ENCODE data around the gene UBTD2.
"Not testable (repeated sequence)": the region's sequence is repeated elsewhere in the genome, so short reads cannot be mapped to it uniquely, and the experiment has no call there.

Gene UBTD2

GRCh38 chr5:172245046-172245445, 38.5 kb downstream of the UBTD2 start:
- DNase-seq: peak; percentile 28

- DNase-seq: no peak
Observed at GRCh38 chr5:172243302-172243701, 40.3 kb downstream of the UBTD2 start.

GRCh38 chr5:172238334-172238733, 45.2 kb downstream of the UBTD2 start:
- DNase-seq: no peak

- no peak for DNase-seq
Observed at GRCh38 chr5:172235827-172236736, 47.5 kb downstream of the UBTD2 start.

GRCh38 chr5:172235132-172235780, 48.3 kb downstream of the UBTD2 start:
- no peak for DNase-seq

- DNase-seq: no peak
Observed at GRCh38 chr5:172234031-172234430, 49.5 kb downstream of the UBTD2 start.

- DNase-seq: no peak
Observed at GRCh38 chr5:172229904-172230303, 53.7 kb downstream of the UBTD2 start.

GRCh38 chr5:172224996-172225395, 58.6 kb downstream of the UBTD2 start:
- DNase-seq: no peak

- no peak for DNase-seq
Observed at GRCh38 chr5:172223901-172224873, 59.4 kb downstream of the UBTD2 start.

GRCh38 chr5:172219296-172219695, 64.3 kb downstream of the UBTD2 start:
- no peak for DNase-seq

GRCh38 chr5:172216345-172216744, 67.2 kb downstream of the UBTD2 start:
- no peak for DNase-seq

- no peak for DNase-seq
Observed at GRCh38 chr5:172213126-172213525, 70.4 kb downstream of the UBTD2 start.

- no peak for DNase-seq
Observed at GRCh38 chr5:172211676-172212075, 71.9 kb downstream of the UBTD2 start.

GRCh38 chr5:172209714-172210113, 73.8 kb downstream of the UBTD2 start:
- no peak for DNase-seq

- DNase-seq: no peak
Observed at GRCh38 chr5:172207511-172207910, 76.1 kb downstream of the UBTD2 start.

- not testable (repeated sequence) for DNase-seq
Observed at GRCh38 chr5:172205984-172206383, 77.6 kb downstream of the UBTD2 start.

GRCh38 chr5:172200476-172200875, 83.1 kb downstream of the UBTD2 start:
- DNase-seq: no peak

- DNase-seq: no peak
Observed at GRCh38 chr5:172199446-172199845, 84.1 kb downstream of the UBTD2 start.

- not testable (repeated sequence) for DNase-seq
Observed at GRCh38 chr5:172197775-172198174, 85.8 kb downstream of the UBTD2 start.

GRCh38 chr5:172194985-172195774, 88.4 kb downstream of the UBTD2 start:
- DNase-seq: no peak

GRCh38 chr5:172193872-172194271, 89.7 kb downstream of the UBTD2 start, which contains the start of gene EFCAB9:
TSS of gene EFCAB9 (plus strand) at chr5:172194172. CDS start at chr5:172194173, 1 bp downstream.
- DNase-seq: no peak

- no peak for DNase-seq
Observed at GRCh38 chr5:172189693-172190296, 93.8 kb downstream of the UBTD2 start.
